GM10266 (cell line): ENCODE results near the gene CACNG5.

ENCODE experiments used
- DNase-seq: peaks from one replicate; pipeline ENCODE4 v3.0.0; 2012; ENCODE audit errors: extremely low spot score
- CTCF ChIP-seq: IDR thresholded peaks from 2 replicates; pipeline ENCODE4 v1.5.1; 2012; ENCODE audit warnings: mild to moderate bottlenecking, low read depth; ENCODE audit not compliant: control insufficient read depth, insufficient read depth; ENCODE audit errors: missing control alignments

The CACNG5 gene

DNA sequence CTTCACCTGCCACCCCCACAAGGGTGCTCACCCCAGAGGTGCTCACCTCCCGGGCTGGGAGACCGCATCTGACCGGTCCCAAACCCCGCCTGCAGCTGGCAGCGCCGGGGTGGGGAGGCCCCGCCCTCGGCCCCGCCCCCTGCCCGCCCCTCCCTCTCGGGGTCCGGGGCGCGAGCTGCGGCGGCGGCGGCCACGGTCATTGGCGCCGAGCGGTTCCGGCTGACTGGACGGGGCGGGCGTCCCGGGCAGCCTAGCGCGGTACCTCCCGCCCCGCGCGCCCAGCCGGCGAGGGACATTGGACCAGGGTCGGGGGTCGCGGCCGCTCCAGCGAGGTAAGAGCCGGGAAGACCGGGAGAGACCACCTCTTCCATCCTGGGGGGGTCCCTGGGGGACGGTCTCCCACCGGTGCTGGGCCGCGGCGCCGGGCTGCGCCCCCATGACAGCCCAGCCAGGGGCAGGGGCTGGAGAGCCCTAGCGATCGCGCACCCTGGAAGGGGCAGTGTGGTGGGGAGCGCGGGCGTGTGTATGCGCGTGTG is at the start of gene CACNG5:
Gene CACNG5 (plus strand): TSS at position 199 of the 536 bp plus-strand sequence. CDS start 42,216 bp downstream, outside the sequence.
- no peak for TF ChIP-seq CTCF
- no peak for DNase-seq

DNA sequence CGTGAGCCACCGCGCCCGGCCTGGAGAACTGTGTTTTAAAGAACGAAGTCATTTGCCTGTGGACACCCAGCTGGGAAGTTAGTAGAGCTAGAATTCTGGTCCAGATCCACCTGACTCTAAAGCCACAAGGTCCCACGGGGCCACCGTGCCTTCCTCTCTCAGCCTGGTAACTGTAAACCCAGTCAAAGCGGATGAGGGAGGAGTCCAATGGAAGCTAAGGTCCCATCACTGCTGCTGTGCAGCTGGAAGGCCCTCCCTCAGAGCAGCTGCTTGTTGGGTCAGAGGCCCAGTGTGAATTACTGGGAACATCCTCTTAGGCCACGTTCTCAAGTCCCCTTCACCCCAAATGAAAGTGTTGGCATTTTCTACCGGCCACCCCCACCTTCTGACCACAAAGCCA is 48.8 kb upstream of the CACNG5 start:
- DNase-seq, result no peak
- TF ChIP-seq CTCF, result no peak

DNA sequence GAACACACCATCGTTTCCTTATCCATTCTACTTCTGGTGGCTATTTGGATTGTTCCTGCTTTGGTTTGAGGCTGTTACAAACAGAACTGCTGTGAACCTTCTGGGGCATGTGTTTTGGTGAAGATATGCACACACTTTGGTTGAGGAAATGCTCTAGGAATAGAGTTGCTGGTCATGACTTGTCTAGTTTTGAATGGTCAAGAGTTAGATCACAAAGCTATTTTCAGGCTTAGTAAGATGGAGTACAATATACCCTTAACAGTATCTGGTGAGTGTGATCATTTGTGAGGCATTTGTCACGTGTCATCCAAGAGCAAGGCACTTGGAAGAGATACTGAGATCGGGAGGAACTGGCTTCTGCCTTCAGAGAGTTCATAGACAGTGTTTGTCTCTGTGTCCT is 47.0 kb upstream of the CACNG5 start:
- DNase-seq, result no peak
- TF ChIP-seq CTCF, result no peak

GRCh38 chr17:66789093-66789492 is 45.8 kb upstream of the CACNG5 start:
- DNase-seq, result no peak
- TF ChIP-seq CTCF, result no peak

DNA sequence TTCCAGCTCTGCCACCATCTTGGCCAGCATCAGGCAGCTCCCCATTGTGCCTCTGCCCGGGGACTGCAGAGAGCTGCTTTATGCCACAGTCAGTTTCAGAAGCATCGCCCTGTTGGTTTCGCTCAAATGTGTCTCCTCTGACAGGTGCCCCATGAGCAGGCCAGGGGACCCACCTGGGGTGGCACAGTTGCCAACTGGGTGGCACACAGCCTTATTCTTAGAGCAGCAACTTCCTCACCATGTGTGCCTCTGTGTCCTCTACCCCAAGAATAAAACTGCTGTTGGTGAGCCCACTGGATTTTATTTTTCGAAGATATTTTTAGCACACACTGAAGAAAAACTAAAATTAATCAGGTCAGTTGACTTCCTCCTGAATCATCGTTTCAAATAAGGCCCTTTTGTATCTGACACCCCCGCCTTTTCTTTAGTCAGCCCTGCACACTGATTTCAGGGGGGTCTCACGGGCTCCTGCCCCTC is 44.9 kb upstream of the CACNG5 start:
- TF ChIP-seq CTCF, result no peak
- DNase-seq, result no peak

DNA sequence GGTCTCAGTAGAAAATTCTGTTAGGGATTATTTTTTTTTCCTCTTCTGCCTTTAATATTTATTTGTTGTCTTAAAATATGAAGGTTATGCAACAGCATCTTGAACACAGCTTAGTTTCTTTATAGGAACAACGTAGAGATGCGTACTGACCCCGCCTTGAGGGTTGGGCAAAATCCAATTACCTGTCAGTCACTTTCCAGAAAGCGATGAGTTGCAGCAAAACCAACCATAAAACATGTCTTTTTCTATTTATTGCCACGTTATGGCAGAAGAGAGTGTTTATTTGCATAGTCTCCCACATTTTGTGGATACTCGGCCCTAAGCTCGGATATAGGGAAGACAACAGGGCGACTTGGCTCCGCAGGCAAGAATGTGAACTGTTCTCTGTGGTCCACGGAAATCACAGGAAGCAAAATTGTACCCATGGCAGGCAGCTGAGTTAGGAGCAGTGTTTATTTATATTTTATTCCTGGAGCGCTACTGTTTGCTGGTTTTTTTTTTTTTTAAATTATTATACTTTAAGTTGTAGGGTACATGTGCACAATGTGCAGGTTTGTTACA is 44.3 kb upstream of the CACNG5 start:
- TF ChIP-seq CTCF, result no peak
- DNase-seq, result no peak

GRCh38 chr17:66791347-66791746 is 43.6 kb upstream of the CACNG5 start:
- TF ChIP-seq CTCF, result no peak
- DNase-seq, result no peak
